Stimulated activated effector memory CD8-positive, alpha-beta T cell treated with anti-CD3 and anti-CD28 coated beads, Interleukin-12 subunit alpha, Interleukin-12 subunit beta, amount 100 ng/mL, for 72 hours (primary cell): ENCODE results near the gene LBX1.

Experiments
- ATAC-seq: fragments of 150-1000 bp; cut with Tn5 transposase; 2 replicates; pipeline ENCODE4 v1.10.0; 2021
- DNase-seq, 2 donors: peaks; one replicate each; pipeline ENCODE4 v3.0.0; 2021 to 2022; ENCODE audit warnings: low spot score in 2 of 2
- H3K27ac Mint-ChIP-seq: one replicate; pipeline ENCODE4 v1.8.0; 2022; ENCODE audit warnings: mild to moderate bottlenecking, mixed read lengths
- H3K36me3 Mint-ChIP-seq: one replicate; pipeline ENCODE4 v1.8.0; 2022; ENCODE audit warnings: mild to moderate bottlenecking, mixed read lengths
- H3K4me1 Mint-ChIP-seq: one replicate; pipeline ENCODE4 v1.8.0; 2022; ENCODE audit warnings: mixed read lengths
- H3K4me3 Mint-ChIP-seq: one replicate; pipeline ENCODE4 v1.8.0; 2022; ENCODE audit warnings: mild to moderate bottlenecking, mixed read lengths
- H3K9me3 Mint-ChIP-seq: one replicate; pipeline ENCODE4 v1.8.0; 2022; ENCODE audit warnings: mixed read lengths

The LBX1 gene

GRCh38 chr10:101257491-101257890 is 28.2 kb upstream of the LBX1 start:
- H3K4me3 Mint-ChIP-seq, result no peak overlapping the region

GRCh38 chr10:101257084-101257483 is 27.8 kb upstream of the LBX1 start:
- Mint-ChIP-seq H3K9me3 (no peaks in the 10 kb centered on the region), H3K27ac (no peak overlapping the region), H3K36me3 (no peaks in the 10 kb centered on the region), H3K4me1 (peaks cover 6% of the 10 kb centered on the region), H3K4me3 (no peak overlapping the region)
- DNase-seq (no peak), ATAC-seq (no peak)

More at GRCh38 chr10:101257491-101257890, 28.2 kb upstream of the LBX1 start:
- no peak overlapping the region for H3K27ac Mint-ChIP-seq
- DNase-seq (no peak), ATAC-seq (no peak)
- H3K4me1 Mint-ChIP-seq, result peaks cover 6% of the 10 kb centered on the region
- no peaks in the 10 kb centered on the region for H3K36me3 Mint-ChIP-seq
- no peaks in the 10 kb centered on the region for H3K9me3 Mint-ChIP-seq

GRCh38 chr10:101256387-101256786 is 27.1 kb upstream of the LBX1 start:
- ATAC-seq, result no peak
- Mint-ChIP-seq H3K27ac (no peak overlapping the region), H3K4me1 (peaks cover 6% of the 10 kb centered on the region), H3K4me3 (no peak overlapping the region), H3K36me3 (no peaks in the 10 kb centered on the region), H3K9me3 (no peaks in the 10 kb centered on the region)
- DNase-seq, result no peak

- H3K4me1 Mint-ChIP-seq, result no peaks in the 10 kb centered on the region
- DNase-seq (no peak), ATAC-seq (no peak)
- no peaks in the 10 kb centered on the region for H3K36me3 Mint-ChIP-seq
- H3K27ac Mint-ChIP-seq, result no peak overlapping the region
- H3K9me3 Mint-ChIP-seq, result no peaks in the 10 kb centered on the region
- H3K4me3 Mint-ChIP-seq, result no peak overlapping the region
Observed at GRCh38 chr10:101250136-101250535, 20.9 kb upstream of the LBX1 start.

- Mint-ChIP-seq H3K27ac (no peak overlapping the region), H3K9me3 (no peaks in the 10 kb centered on the region), H3K36me3 (no peaks in the 10 kb centered on the region), H3K4me1 (no peaks in the 10 kb centered on the region), H3K4me3 (no peak overlapping the region)
- no peak for ATAC-seq
- DNase-seq, result no peak
Observed at GRCh38 chr10:101249171-101249581, 19.9 kb upstream of the LBX1 start.

GRCh38 chr10:101246639-101247038 is 17.4 kb upstream of the LBX1 start:
- H3K27ac Mint-ChIP-seq, result no peak overlapping the region
- no peaks in the 10 kb centered on the region for H3K36me3 Mint-ChIP-seq
- ATAC-seq, result no peak
- no peak overlapping the region for H3K4me3 Mint-ChIP-seq
- no peaks in the 10 kb centered on the region for H3K4me1 Mint-ChIP-seq
- no peaks in the 10 kb centered on the region for H3K9me3 Mint-ChIP-seq
- DNase-seq, result no peak

- Mint-ChIP-seq H3K27ac (no peak overlapping the region), H3K9me3 (no peaks in the 10 kb centered on the region), H3K4me1 (no peaks in the 10 kb centered on the region), H3K4me3 (no peak overlapping the region), H3K36me3 (no peaks in the 10 kb centered on the region)
- no peak for ATAC-seq
- no peak for DNase-seq
Observed at GRCh38 chr10:101244321-101245050, 15.2 kb upstream of the LBX1 start.

- H3K4me3 Mint-ChIP-seq, result no peak overlapping the region
Observed at GRCh38 chr10:101241840-101242707, 12.8 kb upstream of the LBX1 start.

GRCh38 chr10:101238732-101239105 is 9.5 kb upstream of the LBX1 start:
- H3K27ac Mint-ChIP-seq, result no peak overlapping the region

More at GRCh38 chr10:101241840-101242707, 12.8 kb upstream of the LBX1 start:
- H3K36me3 Mint-ChIP-seq, result no peaks in the 10 kb centered on the region
- no peak for DNase-seq
- no peaks in the 10 kb centered on the region for H3K9me3 Mint-ChIP-seq
- H3K4me1 Mint-ChIP-seq, result peaks cover 8% of the 10 kb centered on the region
- H3K27ac Mint-ChIP-seq, result no peak overlapping the region
- no peak for ATAC-seq

GRCh38 chr10:101237982-101238731 is 8.9 kb upstream of the LBX1 start:
- no peaks in the 10 kb centered on the region for H3K9me3 Mint-ChIP-seq
- DNase-seq, result no peak
- H3K36me3 Mint-ChIP-seq, result no peaks in the 10 kb centered on the region
- ATAC-seq, result no peak
- no peak overlapping the region for H3K4me3 Mint-ChIP-seq
- peaks cover 24% of the 10 kb centered on the region for H3K4me1 Mint-ChIP-seq
- H3K27ac Mint-ChIP-seq, result no peak overlapping the region

More at GRCh38 chr10:101238732-101239105, 9.5 kb upstream of the LBX1 start:
- Mint-ChIP-seq H3K9me3 (no peaks in the 10 kb centered on the region), H3K4me1 (peaks cover 24% of the 10 kb centered on the region), H3K4me3 (no peak overlapping the region), H3K36me3 (no peaks in the 10 kb centered on the region)
- ATAC-seq (peak; percentile 69), DNase-seq (no peak)

GRCh38 chr10:101237081-101237981 is 8.1 kb upstream of the LBX1 start:
- H3K36me3 Mint-ChIP-seq, result no peaks in the 10 kb centered on the region
- ATAC-seq, result no peak
- peaks cover 24% of the 10 kb centered on the region for H3K4me1 Mint-ChIP-seq
- no peak overlapping the region for H3K27ac Mint-ChIP-seq
- peak overlapping the region; percentile 50 for H3K4me3 Mint-ChIP-seq
- H3K9me3 Mint-ChIP-seq, result no peaks in the 10 kb centered on the region
- DNase-seq, result no peak

- no peak overlapping the region for H3K27ac Mint-ChIP-seq
- no peak for DNase-seq
- ATAC-seq, result no peak
- no peaks in the 10 kb centered on the region for H3K9me3 Mint-ChIP-seq
- H3K4me1 Mint-ChIP-seq, result peaks cover 24% of the 10 kb centered on the region
- H3K36me3 Mint-ChIP-seq, result no peaks in the 10 kb centered on the region
- H3K4me3 Mint-ChIP-seq, result peak overlapping the region; percentile 50
Observed at GRCh38 chr10:101236376-101237080, 7.3 kb upstream of the LBX1 start.

GRCh38 chr10:101235766-101236165 is 6.5 kb upstream of the LBX1 start:
- DNase-seq (no peak), ATAC-seq (no peak)
- Mint-ChIP-seq H3K4me3 (peak overlapping the region; percentile 50), H3K4me1 (peaks cover 24% of the 10 kb centered on the region), H3K9me3 (no peaks in the 10 kb centered on the region), H3K27ac (no peak overlapping the region), H3K36me3 (no peaks in the 10 kb centered on the region)

GRCh38 chr10:101234333-101234732 is 5.1 kb upstream of the LBX1 start:
- no peaks in the 10 kb centered on the region for H3K36me3 Mint-ChIP-seq
- no peak overlapping the region for H3K27ac Mint-ChIP-seq
- peaks cover 36% of the 10 kb centered on the region for H3K4me1 Mint-ChIP-seq
- no peak for ATAC-seq
- H3K9me3 Mint-ChIP-seq, result no peaks in the 10 kb centered on the region
- DNase-seq, result no peak
- H3K4me3 Mint-ChIP-seq, result no peak overlapping the region
